Activated T-cell treated with anti-CD3 and anti-CD28 coated beads for 24 hours (primary cell): ENCODE data around the gene BDKRB2.

Experiments
- DNase-seq: peaks from one replicate; pipeline ENCODE4 v3.0.0-alpha.2; 2020; ENCODE audit warnings: low read depth

The BDKRB2 gene

GRCh38 chr14:96204151-96205058, at the start of gene BDKRB2:
Gene BDKRB2 (plus strand): TSS chr14:96204839. CDS start chr14:96237108, 32,269 bp downstream.
- DNase-seq = no peak

- no peak for DNase-seq
Measured at GRCh38 chr14:96154900-96155299, 49.7 kb upstream of the BDKRB2 start.

DNA sequence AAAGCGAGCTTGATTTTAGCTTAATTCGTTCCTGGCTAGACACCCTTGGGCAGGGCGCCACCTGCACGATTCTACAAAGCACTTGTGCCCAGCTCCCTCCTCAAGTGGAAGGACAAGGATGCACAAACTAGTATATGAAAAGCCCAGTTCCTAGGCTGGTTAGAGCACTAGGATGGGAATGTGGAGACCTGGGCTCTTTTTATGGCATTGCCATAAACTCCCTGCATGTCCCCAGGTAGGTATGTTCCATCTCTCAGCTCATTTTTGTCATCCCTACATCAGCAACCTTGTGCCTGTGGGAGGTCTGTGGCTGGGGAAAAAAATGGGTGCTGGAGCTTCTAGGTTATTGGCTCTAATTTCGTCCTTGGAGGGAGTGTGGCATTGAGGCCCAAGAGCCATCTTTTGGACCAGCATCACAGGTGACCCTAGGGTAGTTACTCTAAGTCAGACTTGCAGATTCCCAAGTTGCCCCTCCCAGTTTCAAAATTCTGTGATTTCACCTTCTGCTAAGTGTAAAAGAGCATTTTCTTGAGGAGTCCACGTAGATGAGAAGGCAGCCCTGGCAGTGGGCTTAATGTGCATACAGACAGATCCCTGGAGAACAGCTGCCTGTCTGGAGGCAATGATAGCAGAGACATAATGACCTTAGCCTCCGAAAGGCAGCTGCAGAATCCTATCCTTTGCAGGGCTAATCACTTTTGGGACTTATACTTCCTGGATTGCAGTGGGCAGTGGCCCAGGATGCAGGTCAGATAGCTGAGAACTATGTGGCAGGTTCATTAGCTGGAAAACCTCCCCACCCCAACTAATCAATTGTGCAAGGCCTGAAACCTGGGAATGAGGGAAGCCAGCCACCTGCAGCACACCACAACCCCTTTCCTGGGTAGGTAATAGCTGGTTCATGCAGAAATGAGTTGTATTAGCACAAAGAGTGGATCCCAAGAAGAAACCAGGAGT, 47.6 kb upstream of the BDKRB2 start:
- DNase-seq = no peak

DNA sequence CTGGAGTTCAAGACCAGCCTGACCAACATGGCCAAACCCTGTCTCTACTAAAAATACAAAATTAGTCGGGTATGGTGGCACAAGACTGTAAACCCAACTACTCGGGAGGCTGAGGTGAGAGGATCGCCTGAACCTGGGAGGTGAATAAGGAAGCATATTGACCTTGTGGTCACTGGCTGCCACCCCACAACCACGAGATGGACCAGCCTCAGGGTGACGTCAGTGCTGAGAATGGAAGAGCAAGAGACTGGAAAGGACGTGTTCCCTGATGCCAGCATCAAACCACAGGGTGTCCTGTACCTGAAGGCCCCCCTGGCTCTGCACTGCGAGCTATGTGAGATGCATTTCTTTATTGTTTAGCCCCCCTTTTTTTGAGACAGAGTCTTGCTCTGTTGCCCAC, 45.9 kb upstream of the BDKRB2 start:
- DNase-seq = no peak

- no peak for DNase-seq
Measured at GRCh38 chr14:96160076-96160912, 44.3 kb upstream of the BDKRB2 start.

DNA sequence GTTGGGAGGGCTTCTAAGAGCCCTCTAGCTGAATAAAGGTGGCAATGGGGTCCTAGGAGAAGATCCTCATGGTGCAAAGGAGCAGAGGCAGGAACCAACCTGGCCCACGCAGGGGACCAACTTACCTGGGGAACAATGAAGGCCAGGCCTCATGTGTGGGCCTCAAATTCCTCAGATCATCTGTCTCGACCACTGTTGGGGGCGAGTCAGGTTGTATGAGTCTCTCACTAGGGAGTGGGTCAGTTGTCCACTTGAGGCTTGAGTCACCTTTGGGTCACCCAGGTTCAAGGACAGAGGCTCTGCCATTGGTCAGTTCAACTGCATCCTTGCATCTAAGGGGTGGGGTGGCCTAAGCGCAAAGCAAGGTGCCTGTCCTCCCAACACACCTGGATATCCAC, 43.7 kb upstream of the BDKRB2 start:
- DNase-seq = no peak

DNA sequence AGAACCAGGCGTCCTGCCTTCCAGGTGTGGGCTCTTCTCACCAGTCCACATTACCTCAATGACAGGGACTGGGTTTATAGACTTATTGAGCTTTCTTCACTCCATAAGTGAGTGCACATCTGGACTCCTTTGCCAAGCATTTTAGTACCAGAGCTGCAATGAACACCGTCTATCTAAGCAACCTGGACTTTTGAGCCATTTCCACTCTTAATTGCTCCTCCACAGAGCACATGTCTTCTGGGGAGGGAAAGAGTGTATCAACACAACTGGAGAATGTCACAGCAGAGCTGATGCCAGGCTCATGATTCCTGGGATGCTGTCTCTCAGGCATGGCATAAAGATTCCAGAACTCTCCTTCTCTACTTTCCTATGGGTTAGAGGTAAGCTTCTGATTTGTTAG, 43.0 kb upstream of the BDKRB2 start:
- DNase-seq = no peak

- no peak for DNase-seq
Measured at GRCh38 chr14:96162265-96162664, 42.4 kb upstream of the BDKRB2 start.

GRCh38 chr14:96162741-96163140, 41.9 kb upstream of the BDKRB2 start:
- DNase-seq = no peak

DNA sequence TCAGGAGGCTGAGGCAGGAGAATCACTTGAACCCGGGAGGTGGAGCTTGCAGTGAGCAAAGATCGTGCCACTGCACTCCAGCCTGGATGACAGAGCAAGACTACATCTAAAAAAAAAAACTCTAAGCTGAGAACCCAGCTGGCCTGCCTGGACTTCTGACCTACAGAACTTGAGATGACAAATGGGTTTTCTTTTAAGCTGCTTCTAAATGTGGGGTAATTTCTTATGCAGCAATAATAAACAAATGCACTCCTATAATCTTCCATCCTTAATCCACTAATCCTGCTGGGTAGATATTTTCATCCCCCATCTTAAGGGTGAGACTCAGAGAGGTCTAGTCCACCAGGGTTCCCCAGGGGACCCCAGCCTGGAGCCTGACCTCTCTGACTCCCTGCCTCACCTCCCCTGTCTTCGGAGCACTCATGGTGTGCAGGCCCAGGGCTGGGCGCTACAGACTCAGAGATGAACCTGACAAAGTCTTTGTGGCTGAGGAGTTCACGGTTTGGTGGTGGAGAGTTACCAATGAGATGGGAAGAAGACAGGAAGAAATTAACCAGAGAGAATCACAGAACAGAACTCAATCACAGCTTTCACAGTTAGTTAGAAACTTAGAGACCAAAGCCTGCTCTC, 39.7 kb upstream of the BDKRB2 start:
- no peak for DNase-seq

DNA sequence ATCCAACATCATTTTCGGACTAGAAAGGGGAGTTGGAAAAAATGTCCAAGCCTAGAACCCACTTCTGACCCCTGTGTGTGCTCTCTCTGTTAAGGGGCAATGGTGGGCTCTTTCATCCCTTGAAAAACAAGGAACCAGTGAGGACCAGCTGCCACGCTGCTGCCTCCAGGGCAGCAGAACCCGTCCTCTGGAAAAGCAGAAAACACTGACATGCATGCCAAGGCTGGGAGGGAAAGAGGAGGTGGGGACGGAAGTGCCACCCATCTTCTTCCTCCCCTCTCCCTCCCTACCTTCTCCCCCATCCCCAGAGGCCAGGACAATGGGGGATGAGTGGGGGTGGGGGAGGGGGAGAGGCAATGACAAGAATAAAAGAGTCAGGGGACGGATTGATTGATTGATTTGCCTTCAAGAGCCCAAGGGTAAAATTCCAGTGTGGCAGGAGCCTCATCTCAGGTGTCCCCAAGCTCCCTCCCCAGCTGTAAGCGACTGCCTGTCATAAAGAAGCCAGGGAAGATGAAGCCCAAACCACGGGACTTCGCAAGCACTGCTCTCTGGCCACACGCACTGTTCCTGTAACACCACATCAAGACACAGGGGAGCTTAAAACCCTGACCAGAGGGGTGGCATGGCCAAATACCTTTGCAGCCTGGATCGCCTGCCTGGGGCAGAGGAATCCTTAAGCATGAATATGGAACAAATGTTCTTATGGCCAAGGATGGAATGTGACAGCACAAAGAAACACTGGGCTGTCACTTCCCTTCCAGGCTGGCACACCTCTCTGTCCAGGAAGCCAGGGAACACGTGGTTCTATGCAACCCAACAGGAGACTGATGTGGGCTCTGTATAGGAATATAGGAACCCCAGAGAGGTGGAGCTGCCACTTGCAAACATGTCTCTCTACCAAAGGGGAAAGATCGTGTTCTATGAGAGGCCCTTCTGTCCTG, 38.9 kb upstream of the BDKRB2 start:
- no peak for DNase-seq

GRCh38 chr14:96166461-96167223, 38.0 kb upstream of the BDKRB2 start:
- no peak for DNase-seq

GRCh38 chr14:96167224-96168148, 37.2 kb upstream of the BDKRB2 start:
- DNase-seq = no peak

GRCh38 chr14:96168581-96168980, 36.1 kb upstream of the BDKRB2 start:
- DNase-seq = no peak

DNA sequence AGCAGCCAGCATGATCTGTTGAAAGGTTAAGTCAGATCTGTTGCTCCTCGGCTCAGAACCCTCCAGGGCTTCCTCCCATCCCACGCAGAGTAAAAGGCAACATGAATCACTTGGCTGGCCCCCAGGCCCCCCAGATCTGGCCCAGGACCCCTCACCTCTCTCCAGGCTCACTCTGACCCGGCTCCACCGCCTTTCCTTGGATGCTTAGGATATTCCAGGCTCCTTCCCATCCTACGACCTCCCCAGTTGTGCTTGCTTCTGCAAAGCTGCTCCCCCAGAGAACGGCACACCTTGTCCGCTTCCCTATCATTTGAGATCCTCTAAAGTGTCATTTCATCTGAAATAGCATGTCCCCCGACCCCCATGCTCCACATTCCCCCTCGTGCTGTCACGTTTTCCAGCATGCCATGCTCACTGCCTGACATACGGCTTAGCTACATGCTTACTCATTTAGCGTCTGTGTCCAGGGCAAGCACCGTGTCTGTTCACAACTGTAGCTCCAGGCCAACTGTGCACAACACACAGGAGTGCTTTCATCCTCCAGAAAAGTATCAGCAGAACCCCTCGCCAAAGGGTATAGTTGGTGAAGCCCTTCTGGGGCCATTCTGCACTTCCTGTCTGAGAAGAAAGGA, 33.6 kb upstream of the BDKRB2 start:
- DNase-seq = no peak

DNA sequence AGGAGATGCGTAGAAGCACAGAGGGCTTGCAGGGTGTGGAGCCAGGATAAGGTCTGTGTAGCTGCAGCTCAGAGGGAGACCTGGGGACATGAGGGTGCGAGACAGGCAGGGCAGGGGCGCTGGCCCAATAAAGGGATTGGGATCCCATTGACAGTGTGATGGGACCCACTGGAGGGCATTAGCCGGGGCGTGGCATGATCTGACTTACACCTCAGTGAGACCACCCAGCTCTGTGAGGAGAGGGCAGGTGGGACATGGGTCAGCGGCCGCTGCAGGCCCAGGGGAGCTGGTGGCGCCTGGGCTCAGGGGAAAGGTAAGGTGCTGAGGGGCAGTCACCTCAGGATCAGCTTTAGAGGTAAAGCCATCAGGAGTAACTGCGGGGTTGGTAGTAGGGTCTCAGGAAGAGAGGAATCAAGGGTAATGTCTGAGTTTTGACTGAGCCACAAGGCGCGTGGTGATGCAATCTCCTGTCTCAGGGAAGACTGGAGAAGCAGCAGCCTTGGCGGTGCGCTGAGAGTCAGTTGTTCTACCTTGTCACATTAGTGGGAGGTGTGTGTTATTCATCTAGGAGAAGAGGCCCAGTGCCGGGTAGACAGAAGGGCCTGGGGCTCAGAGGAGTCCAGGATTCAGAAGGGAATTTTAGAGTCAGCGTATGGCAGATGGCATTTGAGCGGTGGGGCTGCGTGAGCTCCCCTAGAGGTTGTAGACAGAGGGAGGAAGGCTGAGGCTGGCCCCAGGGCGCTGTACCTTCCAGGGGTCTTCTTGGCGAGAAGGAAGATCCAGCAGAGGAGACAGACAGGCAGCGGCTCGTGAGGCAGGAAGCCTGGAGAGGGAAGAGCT, 30.8 kb upstream of the BDKRB2 start:
- DNase-seq = no peak

GRCh38 chr14:96176275-96176674, 28.4 kb upstream of the BDKRB2 start:
- no peak for DNase-seq
